ENCODE results near the gene TMEM9.

- TF ChIP-seq POLR2A (IDR thresholded peaks at IDR 0.05) (no peak), CTCF (IDR thresholded peaks at IDR 0.05) (peak; percentile 53 to 75 (median 65))
Observed at GRCh38 chr1:201085902-201086735, 68.2 kb downstream of the TMEM9 start.
